Posterior vena cava (tissue), 2 donors: Measurements from ENCODE around the gene SF1. TPM values are rescaled to one million over a fixed set of nuclear protein-coding genes. Genes with fewer than 3 reads are reported as not detected.
A peak's percentile ranks its signal among the peaks of the same experiment; 100 is the strongest.

Experiments used
- DNase-seq: peaks from one replicate; pipeline ENCODE4 v3.0.0-alpha.2; 2020; ENCODE audit warnings: low spot score
- intact Hi-C, 2 donors: fragments of 100-400 bp; cut with DNase I; formaldehyde crosslinking; loops; one replicate each; pipeline versions ENCODE4 v1.14.1 to v1.14.2; 2022 to 2023
- total RNA-seq, 2 donors: library from RNA; stranded (reverse); fragmentation: NEBNext Ultra II Directional; extraction: Animal tissue kit (Norgen Biotek cat#: 25700); gene quantifications; one replicate each; pipeline ENCODE4 v1.2.1, GENCODE V29; 2021
- donor health status: DM: yes; HTN: yes; CAD: no.
- donor health status: DM: yes; HTN: yes; CAD: no.

SF1 gene
- total RNA-seq, 2 donors from 2014 or later: 181 to 189 TPM

GRCh38 chr11:64739871-64740270 lies 38.5 kb downstream of the SF1 start:
- no peak for DNase-seq
- intact Hi-C loops: no loop called here

DNA sequence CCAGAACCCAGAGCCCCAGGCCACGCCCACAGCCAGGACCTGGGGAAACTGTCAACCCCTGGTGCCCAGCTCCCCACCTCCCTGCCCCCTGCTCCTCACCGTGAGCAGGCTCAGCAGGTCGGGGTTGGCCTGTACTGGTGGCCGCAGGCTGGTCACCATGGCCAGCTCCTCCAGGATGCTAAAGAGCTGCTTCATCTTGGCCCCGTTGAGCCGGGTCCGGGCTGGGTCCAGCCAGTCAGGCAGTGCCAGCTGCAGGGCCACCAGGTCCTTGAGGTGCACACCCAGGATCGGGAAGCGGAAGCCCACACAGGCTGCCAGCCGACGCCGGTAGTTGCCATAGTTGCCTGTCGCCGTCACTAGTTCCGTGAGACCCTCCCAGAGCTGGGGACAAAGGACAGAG lies 41.7 kb downstream of the SF1 start:
- intact Hi-C loops: no loop called here
- DNase-seq: no peak

DNA sequence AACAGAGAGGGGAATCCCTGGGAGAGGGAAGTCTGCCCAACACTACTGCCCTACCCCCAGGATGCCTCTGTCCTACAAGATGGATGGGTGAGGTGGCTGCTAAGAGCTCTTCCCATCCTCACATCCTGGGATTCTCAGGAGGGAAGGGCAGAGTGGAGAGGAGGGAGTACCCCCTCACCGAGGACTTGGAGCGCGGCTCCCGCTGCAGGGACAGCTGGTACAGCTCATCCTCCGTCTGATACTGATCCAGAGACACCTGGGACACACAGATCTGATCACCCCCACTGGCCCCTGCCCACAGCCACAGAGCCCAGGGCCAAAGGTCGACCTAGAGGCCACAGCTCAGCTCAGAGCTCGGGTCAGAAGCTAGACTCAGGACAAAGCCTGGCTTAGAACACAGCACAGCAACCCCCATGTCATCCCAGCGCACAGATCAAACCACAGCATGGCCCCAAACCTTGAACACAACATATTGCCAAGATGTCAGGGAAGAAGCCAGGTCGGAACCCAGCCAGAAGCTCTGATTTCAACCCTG lies 42.5 kb downstream of the SF1 start:
- no peak for DNase-seq
- intact Hi-C loops: no loop called here

DNA sequence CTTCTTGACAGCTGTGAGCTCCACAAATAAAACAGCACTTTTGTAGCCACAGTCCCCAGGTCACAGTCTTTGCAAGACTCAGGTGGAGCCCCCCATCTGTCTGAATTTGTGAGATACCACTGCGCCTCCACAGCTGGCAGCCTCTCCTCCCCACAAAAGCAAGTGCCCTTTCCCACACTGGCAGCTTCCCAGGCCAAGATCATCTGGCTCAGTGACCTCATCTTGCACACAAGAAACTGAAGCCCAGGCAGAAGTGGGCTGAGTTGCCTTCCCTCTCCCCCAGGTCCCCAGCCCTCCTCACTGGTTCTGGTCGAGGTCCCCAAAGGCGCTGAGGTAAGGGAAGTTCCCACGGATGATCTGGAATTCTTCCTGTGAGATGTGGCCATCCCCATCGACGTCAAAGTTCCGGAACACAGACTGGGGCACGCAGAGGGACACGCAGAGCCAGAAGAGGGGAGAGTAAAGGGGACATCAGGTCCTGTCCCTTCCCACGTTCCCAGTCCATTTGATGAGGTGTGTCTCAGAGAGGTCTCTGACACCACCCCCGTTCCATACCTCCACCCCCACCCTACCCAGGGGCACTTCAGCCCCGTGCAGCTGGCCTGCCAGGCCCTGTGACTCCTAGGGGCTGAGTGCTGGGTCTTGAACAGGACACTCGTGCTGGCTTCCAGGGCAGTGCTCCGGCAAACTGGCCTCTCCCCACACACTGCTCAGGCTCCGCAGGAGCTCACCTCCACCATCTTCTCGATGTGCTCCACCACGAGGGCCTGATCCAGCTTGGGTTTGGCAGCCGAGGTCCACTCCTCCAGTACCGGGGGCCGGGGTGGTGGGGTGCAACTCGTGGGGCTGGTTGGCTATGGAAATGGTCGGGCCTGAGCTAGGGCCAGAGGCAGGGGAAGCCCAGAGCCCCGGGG lies 43.3 kb downstream of the SF1 start:
- no peak for DNase-seq
- intact Hi-C loops: no loop called here

GRCh38 chr11:64731601-64732000 lies 46.7 kb downstream of the SF1 start:
- intact Hi-C loops: no loop called here
- no peak for DNase-seq

GRCh38 chr11:64729851-64730382 lies 48.4 kb downstream of the SF1 start:
- intact Hi-C loops: no loop called here
- DNase-seq: peak; percentile 81

DNA sequence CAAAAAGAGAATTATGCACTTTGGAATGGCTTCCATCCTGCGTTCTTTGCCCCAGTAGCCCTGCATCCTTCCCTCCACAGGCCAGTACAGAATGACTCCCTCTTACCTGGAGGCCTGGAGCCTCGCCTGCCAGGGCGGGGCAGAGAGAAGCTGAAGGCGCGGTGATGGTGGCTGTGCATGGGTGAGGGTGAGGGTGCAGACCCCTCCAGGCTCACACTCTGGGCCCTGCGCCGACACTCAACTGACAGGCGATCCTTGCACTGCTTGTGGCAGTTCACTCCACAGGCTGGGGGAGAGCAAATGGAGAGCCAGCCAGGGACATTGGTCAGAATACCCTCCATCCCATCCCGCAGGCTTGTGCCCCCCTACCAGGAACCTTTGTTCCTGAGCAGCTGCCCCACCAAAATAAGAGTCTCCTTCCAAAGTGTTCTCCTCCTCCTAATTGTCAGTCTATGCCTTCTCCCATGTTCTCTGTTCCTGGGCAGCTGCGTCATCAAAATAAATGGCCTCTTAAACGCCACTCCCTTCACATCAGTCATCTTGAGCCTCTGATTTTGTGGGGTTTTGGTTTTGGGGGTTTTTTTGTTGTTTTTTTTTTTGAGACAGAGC lies 49.5 kb downstream of the SF1 start:
- intact Hi-C loops: no loop called here
- DNase-seq: peak; percentile 41

DNA sequence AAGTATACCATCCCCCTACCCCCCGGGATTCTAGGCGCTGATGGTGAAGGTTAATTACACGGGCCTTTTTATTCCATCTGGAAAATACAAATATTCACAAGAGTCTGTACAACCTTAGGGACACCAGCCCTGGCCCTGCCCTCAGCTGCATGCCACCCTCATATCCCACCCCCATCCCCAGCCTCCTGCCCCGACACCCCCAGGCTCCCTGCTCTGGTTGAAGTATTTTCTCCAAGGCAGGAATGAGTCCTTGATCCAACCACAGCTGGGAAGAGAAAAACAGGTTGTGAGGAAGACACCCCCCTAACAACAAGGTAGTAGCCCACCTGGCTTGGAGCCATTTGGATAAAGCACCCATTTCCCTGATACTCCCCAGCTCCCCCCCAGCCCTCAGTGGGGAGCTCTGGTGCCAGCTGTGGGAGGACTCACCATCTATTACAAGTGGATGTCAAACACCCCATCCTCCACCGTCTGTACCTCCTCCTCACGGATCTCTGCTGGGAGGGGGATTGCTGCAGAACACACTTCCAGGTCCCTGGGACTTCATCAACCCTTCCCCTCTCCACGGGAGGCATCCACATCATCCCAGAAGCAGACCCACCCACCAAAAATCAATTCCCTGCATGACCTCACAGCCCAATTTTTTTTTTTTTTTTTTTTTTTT lies 51.3 kb downstream of the SF1 start:
- DNase-seq: peak; percentile 5
- intact Hi-C loops: no loop called here

GRCh38 chr11:64726211-64726641 lies 52.1 kb downstream of the SF1 start:
- intact Hi-C loops: no loop called here
- peak; percentile 58 for DNase-seq

DNA sequence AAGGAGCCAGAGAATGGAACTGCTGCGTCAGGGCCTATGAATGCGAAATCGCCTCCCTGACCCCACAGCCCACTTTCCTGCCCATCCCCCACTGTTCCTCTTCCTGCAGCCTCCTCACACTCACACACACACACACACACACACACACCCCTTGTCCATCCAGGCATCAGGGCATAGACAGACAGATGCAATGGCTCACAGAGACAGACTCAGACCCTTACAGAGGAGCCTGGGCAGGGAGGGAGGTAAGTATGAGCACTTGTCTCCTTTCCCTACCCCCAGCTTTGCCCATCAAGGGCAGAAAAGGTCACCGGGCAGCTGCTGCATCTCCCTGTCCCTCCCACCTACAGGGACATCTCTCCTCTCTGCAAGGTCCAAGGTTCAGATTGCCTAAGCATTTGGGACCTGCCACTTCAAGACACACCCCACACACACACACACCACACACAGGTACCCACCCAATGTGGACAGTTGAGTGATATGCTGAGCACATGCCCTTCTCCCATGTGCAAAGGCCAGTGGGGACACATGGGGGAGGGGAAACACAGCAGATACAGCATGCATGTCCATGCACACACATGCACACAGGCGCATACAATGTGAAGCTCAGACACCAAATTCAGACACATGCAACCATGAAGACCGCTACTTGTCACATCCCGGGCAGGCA lies 53.3 kb downstream of the SF1 start:
- intact Hi-C loops: no loop called here
- DNase-seq: peak; percentile 61

GRCh38 chr11:64723907-64724862 lies 54.2 kb downstream of the SF1 start:
- DNase-seq: peak; percentile 75
- intact Hi-C loops: no loop called here

DNA sequence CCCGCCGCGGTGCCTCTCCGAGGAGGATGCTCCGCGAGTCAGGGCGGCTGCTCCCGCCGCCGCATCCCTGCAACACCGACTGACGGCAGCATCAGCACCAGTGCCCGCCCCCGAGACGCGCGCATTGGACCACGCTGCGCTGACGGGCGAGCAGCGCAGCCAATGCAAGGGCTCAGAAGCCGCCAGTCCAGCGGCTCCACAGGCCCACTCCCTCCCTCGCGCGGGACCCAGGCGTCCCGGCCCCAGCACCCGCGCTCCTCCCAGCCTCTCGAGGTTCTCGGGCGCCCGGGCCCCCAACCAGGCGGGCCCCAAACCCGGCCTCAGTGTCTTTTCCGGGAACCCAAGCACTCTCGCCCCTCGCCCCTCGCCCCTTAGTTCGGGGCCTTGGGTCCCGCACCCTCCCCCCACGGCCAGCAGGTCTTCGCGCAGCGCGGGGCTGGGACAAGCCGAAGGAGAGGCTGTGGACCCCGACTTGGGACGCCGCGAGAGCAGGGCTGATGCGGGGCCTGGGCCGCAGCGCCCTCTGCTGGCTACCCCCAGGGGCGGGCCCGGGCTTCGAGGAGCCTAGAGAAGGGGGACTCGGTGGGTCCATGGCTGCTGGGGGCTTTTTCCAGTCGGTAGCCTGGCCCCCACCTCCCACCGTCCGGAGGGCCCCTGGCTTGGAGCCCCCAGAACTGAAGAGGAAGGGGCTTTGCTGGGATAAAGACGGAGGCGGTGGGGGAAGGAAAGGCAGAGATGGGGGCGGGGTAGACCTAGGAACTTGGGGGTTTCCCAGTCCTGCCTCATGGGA lies 55.0 kb downstream of the SF1 start, which contains the start of gene NRXN2:
Gene NRXN2 (minus strand): TSS at position 81 of the 790 bp plus-strand sequence. CDS start 9,498 bp downstream, outside the sequence.
- DNase-seq: peak; percentile 95

GRCh38 chr11:64722141-64723065 lies 55.9 kb downstream of the SF1 start:
- intact Hi-C loops: no loop called here
- peak; percentile 76 for DNase-seq

More for the DNA sequence above, 55.0 kb downstream of the SF1 start, which contains the start of gene NRXN2:
- intact Hi-C loops: no loop called here

DNA sequence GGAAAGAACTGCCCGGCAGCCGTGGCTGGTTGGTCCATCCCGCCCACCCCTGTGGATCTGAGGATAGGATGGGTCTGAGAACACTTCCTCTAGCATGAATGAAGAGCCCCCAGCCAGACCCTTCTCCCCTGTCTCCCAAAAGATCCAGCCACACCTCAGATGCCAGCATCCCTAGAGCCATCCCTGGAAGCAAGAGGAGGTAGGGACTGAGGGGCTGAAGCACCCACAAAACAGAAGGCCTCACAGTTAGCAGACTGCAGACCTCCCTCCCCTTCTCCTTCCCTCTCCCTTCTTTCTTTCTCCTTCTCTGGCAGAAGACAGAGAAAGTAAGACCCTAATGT lies 57.0 kb downstream of the SF1 start:
- DNase-seq: no peak
- intact Hi-C loops: no loop called here

- intact Hi-C loops: no loop called here
- peak; percentile 67 for DNase-seq
These were observed 57.5 kb downstream of the SF1 start for GRCh38 chr11:64720640-64721358.

GRCh38 chr11:64720167-64720566 lies 58.2 kb downstream of the SF1 start:
- DNase-seq: no peak
- intact Hi-C loops: no loop called here
